Testis (tissue), 2 donors: ENCODE data around the gene FBXO5.

Source experiments
- POLR2A ChIP-seq: fragments of 450-650 bp; IDR thresholded peaks from one replicate; pipeline ENCODE4 v1.6.1; 2017; ENCODE audit warnings: antibody characterized with exemption, mild to moderate bottlenecking, moderate library complexity
- TF ChIP-seq, protein P1 (sequence below), 3 experiments: fragments of 450-650 bp in 2 of 3; fragments of 200-600 bp in 1 of 3; sonication (generic) in 1 of 3; IDR thresholded peaks; one replicate each; pipeline ENCODE4 v1.5.1; 2016 to 2019; ENCODE audit warnings: antibody characterized with exemption in 3 of 3, mild to moderate bottlenecking in 2 of 3, moderate library complexity in 1 of 3

DNA sequence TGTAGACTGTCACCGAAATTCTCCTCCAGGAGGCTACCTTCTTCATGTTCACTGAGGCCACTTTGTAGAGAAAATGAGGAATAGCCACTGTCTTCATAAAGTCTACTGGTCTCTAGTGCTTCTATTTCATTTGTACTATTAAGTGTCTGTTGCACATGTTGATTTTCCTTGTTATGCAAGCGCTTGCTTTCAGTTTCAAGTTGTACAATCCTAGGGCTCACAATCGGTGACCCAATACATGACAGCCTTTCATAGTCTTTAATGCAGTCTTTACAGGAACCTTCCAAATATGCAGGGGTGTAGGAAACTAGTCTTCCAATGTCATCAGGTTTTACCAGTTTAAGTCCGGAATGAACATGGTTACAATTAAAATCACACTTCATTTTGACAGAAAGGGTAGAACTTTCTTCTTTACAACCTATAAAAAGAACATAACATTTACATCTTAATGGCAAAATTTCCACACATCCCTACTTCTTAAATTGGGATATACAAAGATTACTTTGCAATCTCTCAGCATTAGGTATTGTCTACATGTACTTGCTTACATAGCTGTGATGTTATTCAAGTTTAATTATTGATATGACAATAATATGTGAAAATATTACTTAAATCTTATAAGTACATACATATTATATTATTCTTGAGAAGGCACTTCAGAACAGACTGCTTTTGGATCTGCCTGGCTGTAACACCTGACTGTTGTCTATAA is 7.5 kb downstream of the FBXO5 start:
- TF ChIP-seq, protein P1, sequence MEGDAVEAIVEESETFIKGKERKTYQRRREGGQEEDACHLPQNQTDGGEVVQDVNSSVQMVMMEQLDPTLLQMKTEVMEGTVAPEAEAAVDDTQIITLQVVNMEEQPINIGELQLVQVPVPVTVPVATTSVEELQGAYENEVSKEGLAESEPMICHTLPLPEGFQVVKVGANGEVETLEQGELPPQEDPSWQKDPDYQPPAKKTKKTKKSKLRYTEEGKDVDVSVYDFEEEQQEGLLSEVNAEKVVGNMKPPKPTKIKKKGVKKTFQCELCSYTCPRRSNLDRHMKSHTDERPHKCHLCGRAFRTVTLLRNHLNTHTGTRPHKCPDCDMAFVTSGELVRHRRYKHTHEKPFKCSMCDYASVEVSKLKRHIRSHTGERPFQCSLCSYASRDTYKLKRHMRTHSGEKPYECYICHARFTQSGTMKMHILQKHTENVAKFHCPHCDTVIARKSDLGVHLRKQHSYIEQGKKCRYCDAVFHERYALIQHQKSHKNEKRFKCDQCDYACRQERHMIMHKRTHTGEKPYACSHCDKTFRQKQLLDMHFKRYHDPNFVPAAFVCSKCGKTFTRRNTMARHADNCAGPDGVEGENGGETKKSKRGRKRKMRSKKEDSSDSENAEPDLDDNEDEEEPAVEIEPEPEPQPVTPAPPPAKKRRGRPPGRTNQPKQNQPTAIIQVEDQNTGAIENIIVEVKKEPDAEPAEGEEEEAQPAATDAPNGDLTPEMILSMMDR (IDR thresholded peaks at IDR 0.05), result no peak
- TF ChIP-seq POLR2A, result no peak
